GM19099 (cell line): ENCODE data around the gene TRIM37.

Source experiments
- POLR2A ChIP-seq: IDR thresholded peaks from 3 replicates; pipeline ENCODE4 v1.6.1; 2011; ENCODE audit warnings: low read depth; ENCODE audit not compliant: insufficient read length; ENCODE audit errors: extremely low read depth

Gene TRIM37

DNA sequence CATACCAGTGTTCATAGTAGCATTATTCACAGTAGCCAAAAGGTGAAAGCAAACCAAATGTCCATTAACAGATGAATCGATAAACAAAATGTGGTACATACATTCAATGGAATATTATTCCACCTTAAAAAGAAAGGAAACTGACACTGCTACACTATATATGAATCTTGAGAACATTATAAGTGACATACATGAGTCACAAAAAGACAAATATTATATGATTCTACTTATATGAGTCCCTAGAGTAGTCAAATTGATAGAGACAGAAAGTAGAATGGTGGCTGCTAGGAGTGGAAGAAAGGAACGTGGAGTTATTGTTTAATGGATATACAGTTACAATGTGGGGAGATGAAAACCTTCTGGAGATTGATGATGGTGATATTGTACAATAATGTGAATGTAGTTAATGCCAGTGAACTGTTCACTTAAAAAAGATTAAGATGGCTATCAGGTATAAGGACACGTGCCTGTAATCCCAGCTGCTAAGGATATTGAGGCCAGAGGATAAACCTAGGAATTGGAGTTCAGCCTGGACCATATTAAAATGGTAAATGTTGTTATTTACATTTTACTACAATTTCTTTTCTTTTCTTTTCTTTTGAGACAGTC, 20.2 kb upstream of the TRIM37 start:
- TF ChIP-seq POLR2A: no peak

DNA sequence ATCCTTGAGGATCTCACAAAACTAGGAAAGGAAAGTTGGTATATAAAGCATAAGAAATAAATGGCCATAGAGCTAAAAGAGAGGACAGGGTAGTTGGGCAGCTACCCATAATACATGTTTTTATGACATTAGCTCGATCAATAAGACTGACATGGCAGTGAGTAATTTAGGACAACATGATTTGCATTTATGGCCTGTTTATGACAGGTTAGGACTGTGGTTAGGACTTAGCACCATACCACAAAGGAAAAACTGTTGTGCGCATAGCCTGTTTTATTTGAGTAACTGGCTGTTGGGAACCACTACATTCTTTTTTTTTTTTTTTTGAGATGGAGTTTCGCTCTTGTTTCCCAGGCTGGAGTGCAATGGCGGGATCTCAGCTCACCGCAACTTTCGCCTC, 18.0 kb upstream of the TRIM37 start:
- no peak for TF ChIP-seq POLR2A

DNA sequence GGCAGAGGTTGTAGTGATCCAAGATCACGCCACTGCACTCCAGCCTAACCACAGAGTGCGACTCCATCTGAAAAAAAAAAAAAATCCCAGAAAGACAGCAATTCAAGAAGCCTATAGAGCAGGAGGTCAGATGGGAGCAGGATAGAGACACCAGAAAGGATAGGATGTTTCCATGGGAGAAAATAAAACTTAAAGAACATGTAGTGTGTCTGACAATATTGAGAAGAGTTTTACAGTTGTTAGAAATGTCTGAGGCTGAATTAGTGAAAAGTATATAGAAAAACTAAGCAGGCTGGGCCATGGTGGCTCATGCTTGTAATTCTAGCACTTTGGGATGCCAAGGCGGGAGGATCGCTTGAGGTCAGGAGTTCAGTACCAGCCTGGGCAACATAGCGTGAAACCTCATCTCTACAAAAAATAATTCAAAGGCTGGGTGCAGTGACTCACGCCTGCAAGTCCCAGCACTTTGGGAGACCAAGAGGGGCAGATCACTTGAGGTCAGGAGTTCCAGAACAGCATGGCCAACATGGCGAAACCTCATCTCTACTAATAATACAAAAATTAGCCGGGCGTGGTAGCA, 15.3 kb upstream of the TRIM37 start:
- no peak for TF ChIP-seq POLR2A

- no peak for TF ChIP-seq POLR2A
Measured at GRCh38 chr17:59115474-59115873, 8.8 kb upstream of the TRIM37 start.

DNA sequence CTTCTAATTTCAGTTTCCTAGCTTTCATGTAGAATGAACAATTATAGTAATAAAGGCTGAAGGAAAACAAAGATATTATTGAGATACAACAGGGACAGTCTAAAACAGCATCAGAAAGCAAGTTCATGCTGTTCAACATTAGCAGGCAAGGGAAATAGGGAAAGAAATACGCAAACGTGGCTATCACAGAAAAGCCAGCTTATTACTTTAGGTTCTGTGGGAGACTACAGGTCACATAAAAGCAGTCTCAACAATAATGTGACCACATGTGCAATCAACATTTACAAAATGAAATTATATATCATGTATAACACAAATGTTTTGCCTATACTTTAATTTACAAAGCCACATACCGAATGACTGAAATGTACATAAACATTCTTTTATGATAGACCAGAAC, 4.9 kb upstream of the TRIM37 start:
- no peak for TF ChIP-seq POLR2A

- no peak for TF ChIP-seq POLR2A
Measured at GRCh38 chr17:59110973-59111372, 4.3 kb upstream of the TRIM37 start.

DNA sequence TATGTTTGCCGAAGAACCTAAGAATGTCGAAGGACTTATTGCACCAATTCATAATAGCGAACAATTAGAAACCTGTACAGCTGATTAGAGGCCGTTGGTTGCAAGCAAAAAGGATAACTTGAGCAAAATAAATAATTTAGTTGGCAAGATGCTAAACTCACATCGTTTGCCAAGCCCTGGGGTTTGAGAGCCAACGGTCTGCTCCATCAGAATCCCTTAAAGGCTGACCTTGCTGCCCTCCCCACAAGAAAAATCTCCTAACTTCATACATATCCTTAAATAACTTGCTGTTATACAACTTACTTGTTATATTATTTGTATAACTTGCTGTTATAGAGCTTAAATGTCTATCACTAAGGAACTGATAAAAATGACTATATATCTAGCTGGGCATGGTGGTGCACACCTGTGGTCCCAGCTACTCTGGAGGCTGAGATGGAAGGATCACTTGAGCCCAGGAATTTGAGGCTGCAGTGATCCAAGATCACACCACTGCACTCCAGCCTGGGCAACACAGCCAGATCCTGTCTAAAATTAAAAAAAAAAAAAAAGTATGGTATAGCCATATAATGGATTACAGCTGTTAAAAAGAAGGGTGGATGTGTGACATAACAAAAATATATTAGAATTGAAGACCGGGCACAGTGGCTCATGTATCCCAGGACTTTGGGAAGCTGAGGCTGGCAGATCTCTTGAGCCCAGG, 1.9 kb upstream of the TRIM37 start:
- TF ChIP-seq POLR2A: no peak

DNA sequence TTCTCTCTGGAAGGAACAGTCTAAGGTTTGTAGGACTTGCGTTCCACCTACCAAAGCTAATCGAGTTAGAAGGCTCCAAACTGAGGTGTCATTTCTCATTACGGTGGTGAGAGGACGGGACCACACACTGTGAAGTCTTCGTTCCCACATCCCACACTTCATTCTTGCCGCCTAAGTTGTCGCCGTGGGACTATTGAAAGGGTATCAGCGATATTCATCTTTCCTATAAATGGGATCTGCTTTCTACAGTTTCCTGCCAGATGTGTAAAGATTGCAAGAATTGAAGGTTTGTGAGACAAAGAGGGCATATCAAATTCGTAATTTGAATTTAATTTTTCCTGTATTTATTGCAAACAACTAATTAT, 608 bp upstream of the TRIM37 start:
- no peak for TF ChIP-seq POLR2A

GRCh38 chr17:59105852-59106462, 723 bp downstream of the TRIM37 start:
- no peak for TF ChIP-seq POLR2A

DNA sequence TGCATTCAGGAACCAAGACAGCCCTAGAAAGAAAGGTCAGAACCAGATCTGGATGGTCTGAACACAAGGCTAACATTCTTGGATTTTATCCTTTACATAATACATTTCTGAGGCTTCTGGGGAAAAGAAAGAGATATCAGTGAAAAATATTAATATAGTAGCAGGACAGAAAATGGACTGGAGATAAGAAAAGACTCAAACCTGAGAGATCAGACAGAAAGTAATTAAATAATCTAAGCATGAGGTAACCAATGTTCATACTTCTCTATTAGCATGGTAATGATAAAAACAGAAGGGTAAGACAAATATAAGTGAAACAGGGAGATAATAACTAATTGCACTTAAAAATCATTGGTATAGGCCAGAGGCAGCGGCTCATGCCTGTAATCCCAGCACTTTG, 5.5 kb downstream of the TRIM37 start:
- TF ChIP-seq POLR2A: no peak

GRCh38 chr17:59097876-59098275, 8.8 kb downstream of the TRIM37 start:
- no peak for TF ChIP-seq POLR2A

- TF ChIP-seq POLR2A: no peak
Measured at GRCh38 chr17:59094861-59095530, 11.7 kb downstream of the TRIM37 start.

DNA sequence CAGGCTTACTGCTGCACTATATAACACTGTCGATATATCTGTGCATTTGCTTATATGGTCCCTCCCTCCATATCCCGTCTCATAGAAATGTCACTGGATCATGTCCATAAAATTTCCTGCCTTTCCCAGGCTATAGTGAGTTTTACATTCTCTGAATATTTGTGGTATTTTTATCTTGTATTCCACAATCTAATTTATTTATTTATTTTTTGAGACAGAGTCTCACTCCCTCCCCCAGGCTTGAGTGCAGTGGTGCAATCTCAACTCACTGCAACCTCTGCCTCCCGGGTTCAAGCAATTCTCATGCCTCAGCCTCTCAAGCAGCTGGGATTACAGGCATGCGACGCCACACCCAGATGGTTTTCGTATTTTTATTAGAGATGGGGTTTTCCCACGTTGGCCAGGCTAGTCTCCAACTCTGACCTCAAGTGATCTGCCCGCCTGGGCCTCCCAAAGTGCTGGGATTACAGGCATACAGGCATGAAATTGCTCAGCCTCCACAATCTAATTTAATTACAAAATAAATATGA, 12.9 kb downstream of the TRIM37 start:
- TF ChIP-seq POLR2A: no peak

- no peak for TF ChIP-seq POLR2A
Measured at GRCh38 chr17:59093145-59093701, 13.5 kb downstream of the TRIM37 start.

GRCh38 chr17:59084154-59084553, 22.5 kb downstream of the TRIM37 start:
- no peak for TF ChIP-seq POLR2A
